H1 (cell line): ENCODE results near the gene MORN4. TPM values are rescaled to one million over a fixed set of nuclear protein-coding genes. Genes with fewer than 3 reads are reported as not detected.

Experiments
- CTCF ChIA-PET: fragments of 300-600 bp; sonication (Branson Sonifier 250); formaldehyde crosslinking; loops from one replicate; lab custom pipeline; 2021; ENCODE audit not compliant: partially characterized antibody; lab: Charles Lee
- POLR2A ChIA-PET: fragments of 300-600 bp; sonication (Branson Sonifier 250); formaldehyde crosslinking; loops from one replicate; lab custom pipeline; 2021; ENCODE audit warnings: inconsistent platforms; ENCODE audit not compliant: partially characterized antibody; lab: Charles Lee
- DNase-seq, 2 experiments: peaks; one replicate each; pipeline versions ENCODE4 v3.0.0 to v3.0.0-alpha.2; 2010 to 2022; ENCODE audit warnings: low spot score in 2 of 2, low read depth in 1 of 2, mixed read lengths in 1 of 2
- FAIRE-seq: peaks from 2 replicates; lab custom pipeline; 2011; peaks lifted over from hg19 to GRCh38; lab: Jason Lieb, UNC
- H2AFZ ChIP-seq: 2 replicates; pipeline ENCODE4 v1.8.1; 2012; ENCODE audit warnings: low read length, inconsistent platforms
- H2AK5ac ChIP-seq: 2 replicates; pipeline ENCODE4 v1.6.1; 2013; ENCODE audit warnings: low read depth, low read length
- H2BK120ac ChIP-seq: replicated peaks from 2 replicates; pipeline ENCODE3; 2013; ENCODE audit warnings: low read depth, low read length, inconsistent platforms
- H2BK12ac ChIP-seq: 2 replicates; pipeline ENCODE4 v1.6.1; 2013; ENCODE audit warnings: low read depth, low read length
- H2BK15ac ChIP-seq: 2 replicates; pipeline ENCODE4 v1.6.1; 2013; ENCODE audit warnings: low read length
- H2BK20ac ChIP-seq: 2 replicates; pipeline ENCODE4 v1.6.1; 2013; ENCODE audit warnings: low read length
- H2BK5ac ChIP-seq: 2 replicates; pipeline ENCODE4 v1.6.1; 2013; ENCODE audit warnings: low read depth, low read length
- H3K14ac ChIP-seq: 2 replicates; pipeline ENCODE4 v1.6.1; 2013; ENCODE audit warnings: inconsistent platforms; ENCODE audit not compliant: insufficient read length
- H3K18ac ChIP-seq: 2 replicates; pipeline ENCODE4 v1.6.1; 2013; ENCODE audit warnings: low read length; ENCODE audit errors: extremely low read depth
- H3K23ac ChIP-seq: 2 replicates; pipeline ENCODE4 v1.6.1; 2013; ENCODE audit warnings: inconsistent platforms; ENCODE audit not compliant: insufficient read length
- H3K23me2 ChIP-seq: 2 replicates; pipeline ENCODE4 v1.6.1; 2013; ENCODE audit warnings: low read depth, low read length
- H3K27ac ChIP-seq: 2 replicates; pipeline ENCODE4 v1.6.1; 2011; ENCODE audit warnings: low read depth, low read length, inconsistent platforms
- H3K27me3 ChIP-seq, 4 experiments: replicated peaks in 1 of 4; 1 replicate in 1 of 4; 2 replicates in 3 of 4; pipeline versions ENCODE4 v1.6.1 to v1.8.1; 2011 to 2013; ENCODE audit warnings: low read length in 3 of 4, mild to moderate bottlenecking in 3 of 4, inconsistent platforms in 2 of 4, mixed read lengths in 2 of 4, moderate library complexity in 1 of 4; ENCODE audit not compliant: control insufficient read depth in 3 of 4, insufficient read depth in 3 of 4; ENCODE audit errors: extremely low read depth in 1 of 4
- H3K36me3 ChIP-seq, 4 experiments: 2 replicates each; pipeline versions ENCODE4 v1.6.1 to v1.8.1; 2011 to 2013; ENCODE audit warnings: mild to moderate bottlenecking in 4 of 4, low read length in 3 of 4, moderate library complexity in 2 of 4, control low read depth in 1 of 4, inconsistent platforms in 1 of 4; ENCODE audit not compliant: insufficient read depth in 4 of 4, control insufficient read depth in 2 of 4
- H3K4ac ChIP-seq: replicated peaks from 2 replicates; pipeline ENCODE3; 2013; ENCODE audit warnings: low read length, low read depth, mixed read lengths, inconsistent platforms; ENCODE audit not compliant: insufficient read length
- H3K4me1 ChIP-seq, 4 experiments: replicated peaks in 1 of 4; 1 replicate in 1 of 4; 2 replicates in 3 of 4; pipeline versions ENCODE4 v1.6.1 to v1.8.1; 2011 to 2013; ENCODE audit warnings: low read length in 3 of 4, inconsistent platforms in 2 of 4, mixed read lengths in 1 of 4; ENCODE audit not compliant: insufficient read depth in 4 of 4, control insufficient read depth in 3 of 4
- H3K4me2 ChIP-seq, 2 experiments: 2 replicates each; pipeline versions ENCODE4 v1.6.1 to v1.8.1; 2011 to 2013; ENCODE audit warnings: low read depth in 2 of 2, low read length in 2 of 2, control low read depth in 1 of 2, inconsistent platforms in 1 of 2, mild to moderate bottlenecking in 1 of 2; ENCODE audit not compliant: insufficient read depth in 1 of 2
- H3K4me3 ChIP-seq, 4 experiments: fragments of 200-600, 300-600 bp in 1 of 4; sonication (generic), shearing (Covaris generic), sonication (Bioruptor Twin) in 1 of 4; 2 replicates each; pipeline versions ENCODE4 v1.5.1 to v1.8.1; 2011 to 2016; ENCODE audit warnings: low read length in 4 of 4, low read depth in 3 of 4, control low read depth in 2 of 4, inconsistent platforms in 2 of 4, mild to moderate bottlenecking in 2 of 4, mixed read lengths in 1 of 4, moderate library complexity in 1 of 4; ENCODE audit not compliant: insufficient read depth in 2 of 4; ENCODE audit errors: extremely low read depth in 1 of 4
- H3K56ac ChIP-seq: replicated peaks from 2 replicates; pipeline ENCODE3; 2013; ENCODE audit warnings: low read depth, mild to moderate bottlenecking, mixed read lengths, low read length, inconsistent platforms; ENCODE audit not compliant: insufficient read length
- H3K79me1 ChIP-seq: 2 replicates; pipeline ENCODE4 v1.6.1; 2013; ENCODE audit warnings: low read depth, low read length, control low read depth
- H3K79me2 ChIP-seq, 2 experiments: 2 replicates each; pipeline versions ENCODE4 v1.6.1 to v1.8.1; 2012 to 2013; ENCODE audit warnings: low read length in 2 of 2, mild to moderate bottlenecking in 2 of 2, inconsistent platforms in 1 of 2; ENCODE audit not compliant: insufficient read depth in 2 of 2, control insufficient read depth in 1 of 2
- H3K9ac ChIP-seq, 4 experiments: replicated peaks in 1 of 4; 1 replicate in 1 of 4; 2 replicates in 3 of 4; pipeline versions ENCODE4 v1.6.1 to v1.8.1; 2011 to 2013; ENCODE audit warnings: low read depth in 3 of 4, low read length in 3 of 4, control low read depth in 2 of 4, mild to moderate bottlenecking in 2 of 4, moderate library complexity in 2 of 4, inconsistent platforms in 1 of 4; ENCODE audit errors: extremely low read depth in 1 of 4
- H3K9me3 ChIP-seq, 2 experiments: 2 replicates each; pipeline versions ENCODE4 v1.6.1 to v1.8.1; 2012 to 2013; ENCODE audit warnings: mild to moderate bottlenecking in 2 of 2, moderate library complexity in 2 of 2, control low read depth in 1 of 2, inconsistent platforms in 1 of 2, low read depth in 1 of 2, low read length in 1 of 2, mixed read lengths in 1 of 2; ENCODE audit not compliant: insufficient read depth in 2 of 2
- H4K20me1 ChIP-seq, 2 experiments: replicated peaks in 1 of 2; 2 replicates each; pipeline versions ENCODE3 to v1.8.1; 2011 to 2013; ENCODE audit warnings: inconsistent platforms in 2 of 2, low read length in 2 of 2, mild to moderate bottlenecking in 1 of 2; ENCODE audit not compliant: insufficient read depth in 2 of 2, control insufficient read depth in 1 of 2
- H4K5ac ChIP-seq: 2 replicates; pipeline ENCODE4 v1.6.1; 2013; ENCODE audit warnings: low read length, low read depth, mixed read lengths, inconsistent platforms; ENCODE audit not compliant: insufficient read length
- H4K8ac ChIP-seq: 2 replicates; pipeline ENCODE4 v1.8.0; 2013; ENCODE audit warnings: mild to moderate bottlenecking, moderate library complexity, low read length, inconsistent platforms; ENCODE audit not compliant: insufficient read depth; ENCODE audit errors: extremely low read depth
- H4K91ac ChIP-seq: replicated peaks from 2 replicates; pipeline ENCODE3; 2013; ENCODE audit warnings: low read length, mixed read lengths, inconsistent platforms; ENCODE audit not compliant: insufficient read length
- BACH1 ChIP-seq: IDR thresholded peaks from 2 replicates; pipeline ENCODE4 v1.6.1; 2012; ENCODE audit warnings: low read length, improper control_type of control experiment
- CTBP2 ChIP-seq: IDR thresholded peaks from 2 replicates; pipeline ENCODE4 v1.7.0; 2011; ENCODE audit warnings: borderline replicate concordance, mild to moderate bottlenecking, moderate library complexity, mixed read lengths, low read length; ENCODE audit not compliant: insufficient read depth, insufficient read length
- EGR1 ChIP-seq: IDR thresholded peaks from 2 replicates; pipeline ENCODE4 v1.6.1; 2011; ENCODE audit warnings: low read depth, low read length, borderline replicate concordance
- KDM5A ChIP-seq: fragments of 200-600 bp; IDR thresholded peaks from 2 replicates; pipeline ENCODE4 v1.7.1; 2012; ENCODE audit warnings: mild to moderate bottlenecking, low read length, inconsistent platforms, mixed read lengths
- NRF1 ChIP-seq: IDR thresholded peaks from 2 replicates; pipeline ENCODE4 v1.6.1; 2011; ENCODE audit warnings: mild to moderate bottlenecking, low read depth, low read length, improper control_type of control experiment
- PHF8 ChIP-seq: fragments of 200-600 bp; sonication (generic); conservative IDR thresholded peaks from 2 replicates; pipeline ENCODE4 v1.7.1; 2012; ENCODE audit warnings: low read depth, mild to moderate bottlenecking, inconsistent platforms, low read length, moderate library complexity
- RXRA ChIP-seq: IDR thresholded peaks from 2 replicates; pipeline ENCODE4 v1.6.1; 2011; ENCODE audit warnings: low read depth, mild to moderate bottlenecking, low read length, moderate library complexity; ENCODE audit not compliant: insufficient read depth
- SAP30 ChIP-seq: fragments of 300-600 bp; sonication (generic); IDR thresholded peaks from 2 replicates; pipeline ENCODE4 v1.7.1; 2012; ENCODE audit warnings: low read length, moderate library complexity, mild to moderate bottlenecking, inconsistent platforms; ENCODE audit not compliant: insufficient read depth, insufficient replicate concordance
- SRF ChIP-seq: IDR thresholded peaks from 2 replicates; pipeline ENCODE4 v1.6.1; 2011; ENCODE audit warnings: mild to moderate bottlenecking, low read depth, low read length, moderate library complexity
- WGBS, 2 experiments: shearing (Covaris generic) in 1 of 2; methylation state at CpG; one replicate each; pipeline versions ENCODE4 v1.1.6 to v1.1.7; 2013 to 2015; ENCODE audit warnings: low lambda C conversion rate in 2 of 2, mixed read lengths in 2 of 2, inconsistent platforms in 1 of 2, low coverage in 1 of 2, missing lambda C conversion rate in 1 of 2; ENCODE audit not compliant: insufficient replicate concordance in 2 of 2, insufficient coverage in 1 of 2, insufficient read length in 1 of 2; ENCODE audit errors: extremely low coverage in 1 of 2, missing lambda C conversion rate in 1 of 2; 5-methylcytosine and 5-hydroxymethylcytosine counted together
- polyA plus RNA-seq, 7 experiments: library from polyadenylated mRNA; depleted of rRNA in 3 of 7; stranded (reverse) in 5 of 7; unstranded in 2 of 7; fragments of >200 nt in 5 of 7; fragments of 200-250 nt in 2 of 7; gene quantifications; 1 replicate in 5 of 7; 2 replicates in 1 of 7; 4 replicates in 1 of 7; pipeline versions ENCODE4 v1.2.1 to v1.2.3, GENCODE V29; 2011 to 2013; ENCODE audit warnings: missing spikeins in 2 of 7, mixed read lengths in 2 of 7
- total RNA-seq: library from RNA; stranded (reverse); fragmentation: NEBNext Ultra II Directional; extraction: Animal tissue kit (Norgen Biotek cat#: 25700); gene quantifications from 2 replicates; pipeline ENCODE4 v1.2.1, GENCODE V29; 2021
- TF ChIP-seq, protein P1 (sequence below): IDR thresholded peaks from 2 replicates; pipeline ENCODE4 v1.6.1; 2012; ENCODE audit warnings: low read length, inconsistent platforms
- TF ChIP-seq, protein P2 (sequence below): IDR thresholded peaks from 2 replicates; pipeline ENCODE4 v1.6.1; 2011; ENCODE audit warnings: low read length, improper control_type of control experiment

Gene MORN4
- total and polyA plus RNA-seq, 2 of the 8 experiments (the other 6 are each of a cell fraction or from before 2014, with no cell fraction given), result 13.6 to 22.0 TPM

DNA sequence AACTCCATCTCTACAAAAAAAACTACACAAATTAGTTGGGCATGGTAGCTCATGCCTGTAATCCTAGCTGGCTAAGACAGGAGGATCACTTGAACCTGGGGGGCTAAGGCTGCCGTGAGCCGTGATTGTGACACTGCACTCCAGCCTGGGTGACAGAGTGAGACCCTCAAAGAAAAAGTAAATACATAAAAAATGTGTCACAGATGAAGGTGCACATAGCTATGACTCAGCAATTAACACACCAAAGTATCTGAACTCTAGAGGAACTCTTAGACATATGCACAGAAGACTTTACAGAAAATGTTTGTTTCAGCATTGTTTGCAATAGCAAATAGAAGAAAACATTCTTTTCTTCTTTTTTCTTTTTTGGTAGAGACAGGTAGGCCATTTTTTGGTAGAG is 35.5 kb downstream of the MORN4 start:
- Histone ChIP-seq H3K4me3 (no peak overlapping the region), H3K56ac (no peak overlapping the region), H3K18ac (no peak overlapping the region), H3K14ac (no peak overlapping the region), H3K79me2 (no peaks in the 10 kb centered on the region), H3K4me1 (peaks cover 0 to 2% (median under 1%) of the 10 kb centered on the region in 4 experiments; a peak in 1 of 7 replicates), H2BK15ac (no peak overlapping the region), H3K79me1 (no peaks in the 10 kb centered on the region), H4K91ac (no peak overlapping the region), H4K8ac (no peak overlapping the region), H2BK120ac (no peak overlapping the region), H3K27me3 (no peaks in the 10 kb centered on the region), H2BK20ac (no peak overlapping the region), H3K23me2 (no peaks in the 10 kb centered on the region), H4K20me1 (no peaks in the 10 kb centered on the region), H4K5ac (no peak overlapping the region), H2AFZ (no peak overlapping the region), H2AK5ac (no peak overlapping the region), H3K9ac (no peak overlapping the region), H3K9me3 (no peaks in the 10 kb centered on the region), H3K4me2 (no peak overlapping the region), H2BK12ac (no peak overlapping the region), H2BK5ac (no peak overlapping the region), H3K4ac (no peak overlapping the region), H3K36me3 (no peaks in the 10 kb centered on the region), H3K23ac (no peak overlapping the region), H3K27ac (no peak overlapping the region)
- ChIA-PET CTCF (interaction anchor here (0.8 to 4.3 kb wide), 12 partner anchors 8 to 134 kb away, joined by 3 to 24 read pairs (median 4); partner anchors contain the start of genes ANKRD2, C10orf62 and HOGA1), POLR2A (interaction anchor here (0.9 to 1.1 kb wide), 2 partner anchors 10 to 18 kb away, joined by 3 read pairs; no protein-coding TSS in a partner anchor)
- 93% methylated on average over 2 of the region's 2 CpGs; no CpG with 5 or more reads in 1 of the 2 experiments for WGBS, 2 experiments
- FAIRE-seq (no peak), DNase-seq (no peak)
- TF ChIP-seq BACH1 (no peak), KDM5A (no peak), PHF8 (no peak), SRF (no peak), EGR1 (no peak), CTBP2 (no peak), NRF1 (no peak), RXRA (no peak), SAP30 (no peak)
- TF ChIP-seq, protein P1, sequence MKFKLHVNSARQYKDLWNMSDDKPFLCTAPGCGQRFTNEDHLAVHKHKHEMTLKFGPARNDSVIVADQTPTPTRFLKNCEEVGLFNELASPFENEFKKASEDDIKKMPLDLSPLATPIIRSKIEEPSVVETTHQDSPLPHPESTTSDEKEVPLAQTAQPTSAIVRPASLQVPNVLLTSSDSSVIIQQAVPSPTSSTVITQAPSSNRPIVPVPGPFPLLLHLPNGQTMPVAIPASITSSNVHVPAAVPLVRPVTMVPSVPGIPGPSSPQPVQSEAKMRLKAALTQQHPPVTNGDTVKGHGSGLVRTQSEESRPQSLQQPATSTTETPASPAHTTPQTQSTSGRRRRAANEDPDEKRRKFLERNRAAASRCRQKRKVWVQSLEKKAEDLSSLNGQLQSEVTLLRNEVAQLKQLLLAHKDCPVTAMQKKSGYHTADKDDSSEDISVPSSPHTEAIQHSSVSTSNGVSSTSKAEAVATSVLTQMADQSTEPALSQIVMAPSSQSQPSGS, result no peak
- TF ChIP-seq, protein P2, sequence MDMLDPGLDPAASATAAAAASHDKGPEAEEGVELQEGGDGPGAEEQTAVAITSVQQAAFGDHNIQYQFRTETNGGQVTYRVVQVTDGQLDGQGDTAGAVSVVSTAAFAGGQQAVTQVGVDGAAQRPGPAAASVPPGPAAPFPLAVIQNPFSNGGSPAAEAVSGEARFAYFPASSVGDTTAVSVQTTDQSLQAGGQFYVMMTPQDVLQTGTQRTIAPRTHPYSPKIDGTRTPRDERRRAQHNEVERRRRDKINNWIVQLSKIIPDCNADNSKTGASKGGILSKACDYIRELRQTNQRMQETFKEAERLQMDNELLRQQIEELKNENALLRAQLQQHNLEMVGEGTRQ, result no peak
